IMR-90 (cell line): ENCODE measurements around the gene PCNX2. TPM values are rescaled to one million over a fixed set of nuclear protein-coding genes. Genes with fewer than 3 reads are reported as not detected.

Source experiments
- ATAC-seq: fragments of 200-7000 bp; cut with Tn5 transposase; 2 replicates; pipeline ENCODE4 v1.9.1; 2020; ENCODE audit warnings: low read depth, mild to moderate bottlenecking, moderate library complexity
- BruUV-seq: library from RNA; stranded (reverse); fragments of 400-500 nt; replicated peaks from 2 replicates; lab custom pipeline; 2021; lab: Mats Ljungman, UMichigan
- CTCF ChIA-PET: fragments of 300-600 bp; formaldehyde crosslinking; extraction: SDS; loops from one replicate; lab custom pipeline; 2021; ENCODE audit warnings: antibody characterized with exemption; lab: Yijun Ruan, JAX
- POLR2A ChIA-PET: fragments of 300-600 bp; sonication (Branson Sonifier 250); formaldehyde crosslinking; loops from one replicate; lab custom pipeline; 2022; ENCODE audit warnings: antibody characterized with exemption; ENCODE audit not compliant: unreplicated experiment; lab: Charles Lee
- DNase-seq: peaks from one replicate; pipeline ENCODE4 v3.0.0; 2013
- H2AFZ ChIP-seq: replicated peaks from 2 replicates; pipeline ENCODE3; 2013; ENCODE audit warnings: low read length, mild to moderate bottlenecking; ENCODE audit not compliant: poor library complexity
- H2AK5ac ChIP-seq: 2 replicates; pipeline ENCODE4 v1.6.1; 2013; ENCODE audit warnings: low read depth, low read length, inconsistent platforms
- H2AK9ac ChIP-seq: replicated peaks from 2 replicates; pipeline ENCODE3; 2013; ENCODE audit warnings: mild to moderate bottlenecking, low read depth, low read length, moderate library complexity; ENCODE audit not compliant: poor library complexity
- H2BK120ac ChIP-seq: 2 replicates; pipeline ENCODE4 v1.6.1; 2013; ENCODE audit warnings: low read depth, low read length, inconsistent platforms
- H2BK15ac ChIP-seq: 3 replicates; pipeline ENCODE4 v1.6.1; 2013; ENCODE audit warnings: low read depth, low read length, inconsistent platforms
- H2BK20ac ChIP-seq: 2 replicates; pipeline ENCODE4 v1.6.1; 2013; ENCODE audit warnings: low read depth, mild to moderate bottlenecking, inconsistent platforms, low read length, moderate library complexity
- H2BK5ac ChIP-seq: 2 replicates; pipeline ENCODE4 v1.6.1; 2013; ENCODE audit warnings: mild to moderate bottlenecking, low read depth, low read length, inconsistent platforms; ENCODE audit not compliant: poor library complexity, severe bottlenecking
- H3K14ac ChIP-seq: replicated peaks from 2 replicates; pipeline ENCODE4 v1.6.1; 2013; ENCODE audit warnings: low read depth, low read length, inconsistent platforms
- H3K18ac ChIP-seq: 2 replicates; pipeline ENCODE4 v1.6.1; 2013; ENCODE audit warnings: low read depth, low read length, control low read depth
- H3K23ac ChIP-seq: 2 replicates; pipeline ENCODE4 v1.6.1; 2013; ENCODE audit warnings: low read depth, low read length, inconsistent platforms
- H3K27ac ChIP-seq: 2 replicates; pipeline ENCODE4 v1.5.1; 2013; ENCODE audit warnings: mild to moderate bottlenecking, control low read depth, low read length; ENCODE audit not compliant: insufficient read depth
- H3K27me3 ChIP-seq: 2 replicates; pipeline ENCODE4 v1.6.1; 2013; ENCODE audit warnings: low read length; ENCODE audit not compliant: control insufficient read depth, insufficient read depth
- H3K36me3 ChIP-seq: 2 replicates; pipeline ENCODE4 v1.6.1; 2013; ENCODE audit warnings: low read length, mixed read lengths; ENCODE audit not compliant: control insufficient read depth, insufficient read depth
- H3K4ac ChIP-seq: 2 replicates; pipeline ENCODE4 v1.6.1; 2013; ENCODE audit warnings: low read depth, low read length, inconsistent platforms
- H3K4me1 ChIP-seq: 2 replicates; pipeline ENCODE4 v1.6.1; 2013; ENCODE audit warnings: low read length, mixed read lengths; ENCODE audit not compliant: control insufficient read depth, insufficient read depth
- H3K4me2 ChIP-seq: 2 replicates; pipeline ENCODE4 v1.6.1; 2013; ENCODE audit warnings: low read depth, mild to moderate bottlenecking, control low read depth, low read length, moderate library complexity
- H3K4me3 ChIP-seq: 2 replicates; pipeline ENCODE4 v1.5.1; 2013; ENCODE audit warnings: low read depth, mild to moderate bottlenecking, control low read depth, low read length, moderate library complexity; ENCODE audit not compliant: insufficient read depth
- H3K56ac ChIP-seq: 2 replicates; pipeline ENCODE4 v1.6.1; 2013; ENCODE audit warnings: low read length, inconsistent platforms; ENCODE audit not compliant: insufficient read depth; ENCODE audit errors: extremely low read depth
- H3K79me1 ChIP-seq, 2 experiments: 2 replicates each; pipeline ENCODE4 v1.6.1; 2013; ENCODE audit warnings: low read length in 2 of 2, inconsistent platforms in 1 of 2, low read depth in 1 of 2
- H3K9ac ChIP-seq: 2 replicates; pipeline ENCODE4 v1.6.1; 2013; ENCODE audit warnings: low read depth, low read length, control low read depth
- H3K9me1 ChIP-seq: 2 replicates; pipeline ENCODE4 v1.6.1; 2013; ENCODE audit warnings: low read length, inconsistent platforms; ENCODE audit not compliant: insufficient read depth
- H3K9me3 ChIP-seq: 2 replicates; pipeline ENCODE4 v1.6.1; 2013; ENCODE audit warnings: low read length; ENCODE audit not compliant: control insufficient read depth, insufficient read depth
- H4K20me1 ChIP-seq: 2 replicates; pipeline ENCODE4 v1.6.1; 2013; ENCODE audit warnings: low read length, inconsistent platforms; ENCODE audit not compliant: insufficient read depth
- H4K5ac ChIP-seq: 2 replicates; pipeline ENCODE4 v1.6.1; 2013; ENCODE audit warnings: mild to moderate bottlenecking, low read depth, low read length, control low read depth
- H4K8ac ChIP-seq, 2 experiments: 2 replicates each; pipeline ENCODE4 v1.6.1; 2013; ENCODE audit warnings: low read depth in 2 of 2, low read length in 2 of 2, control low read depth in 1 of 2, inconsistent platforms in 1 of 2
- H4K91ac ChIP-seq: 2 replicates; pipeline ENCODE4 v1.6.1; 2013; ENCODE audit warnings: low read depth, low read length, inconsistent platforms; ENCODE audit not compliant: insufficient read depth
- BHLHE40 ChIP-seq: fragments of 150-350 bp; IDR thresholded peaks from 2 replicates; pipeline ENCODE4 v1.6.1; 2016; ENCODE audit warnings: mild to moderate bottlenecking, low read depth, low read length
- FOS ChIP-seq: fragments of 150-350 bp; IDR thresholded peaks from 2 replicates; pipeline ENCODE4 v1.6.1; 2016; ENCODE audit warnings: low read depth, low read length
- MAZ ChIP-seq: IDR thresholded peaks from 2 replicates; pipeline ENCODE4 v1.6.1; 2012; ENCODE audit warnings: low read depth, mild to moderate bottlenecking, low read length, improper control_type of control experiment, moderate library complexity, borderline replicate concordance
- MXI1 ChIP-seq: IDR thresholded peaks from 2 replicates; pipeline ENCODE4 v1.6.1; 2012; ENCODE audit warnings: low read depth, mild to moderate bottlenecking, low read length, moderate library complexity, borderline replicate concordance
- NFE2L2 ChIP-seq: fragments of 150-350 bp; IDR thresholded peaks from 2 replicates; pipeline ENCODE4 v1.6.1; 2016; ENCODE audit warnings: low read depth, mild to moderate bottlenecking, low read length
- RFX5 ChIP-seq: IDR thresholded peaks from 2 replicates; pipeline ENCODE4 v1.8.0; 2012; ENCODE audit warnings: low read depth, mild to moderate bottlenecking, low read length, moderate library complexity
- WGBS, 2 experiments: methylation state at CpG; one replicate each; pipeline versions ENCODE4 v1.1.5 to v1.1.7; 2013; ENCODE audit warnings: missing lambda C conversion rate in 2 of 2; ENCODE audit not compliant: insufficient read length in 1 of 2; ENCODE audit errors: extremely low coverage in 2 of 2; 5-methylcytosine and 5-hydroxymethylcytosine counted together
- dilution Hi-C: fragments of 300-500 bp; cut with HindIII; formaldehyde crosslinking; loops from one replicate; pipeline ENCODE4 v1.14.3; 2018; ENCODE audit warnings: low sequenced_read_pairs; ENCODE audit not compliant: unreplicated experiment
- in situ Hi-C: fragments of 300-500 bp; cut with MboI; formaldehyde crosslinking; loops from 3 replicates; pipeline ENCODE4 v1.14.3; 2019; ENCODE audit warnings: low sequenced_read_pairs, inconsistent platforms, mixed read lengths
- intact Hi-C: fragments of 100-400 bp; cut with micrococcal nuclease; formaldehyde crosslinking; loops from 2 replicates; pipeline ENCODE4 v1.10.0; 2022
- polyA plus RNA-seq, 3 experiments: library from polyadenylated mRNA; depleted of rRNA; stranded (reverse); fragments of >200 nt; gene quantifications; 2 replicates each; pipeline ENCODE4 v1.2.3, GENCODE V29; 2012; ENCODE audit warnings: low replicate concordance in 1 of 3
- total RNA-seq: library from RNA; depleted of rRNA; stranded (reverse); fragments of >200 nt; gene quantifications from 2 replicates; pipeline ENCODE4 v1.2.3, GENCODE V29; 2012
- TF ChIP-seq, protein P1 (sequence below): fragments of 150-350 bp; IDR thresholded peaks from 2 replicates; pipeline ENCODE4 v1.6.1; 2017; ENCODE audit warnings: mild to moderate bottlenecking, antibody characterized with exemption, low read length, low read depth
- TF ChIP-seq, protein P2 (sequence below): conservative IDR thresholded peaks from 2 replicates; pipeline ENCODE4 v1.5.1; 2012; ENCODE audit warnings: mild to moderate bottlenecking, low read depth, low read length, improper control_type of control experiment

The PCNX2 gene
- total and polyA plus RNA-seq, 2 of the 4 experiments (the other 2 are of a cell fraction), result 15.9 to 22.6 TPM

DNA sequence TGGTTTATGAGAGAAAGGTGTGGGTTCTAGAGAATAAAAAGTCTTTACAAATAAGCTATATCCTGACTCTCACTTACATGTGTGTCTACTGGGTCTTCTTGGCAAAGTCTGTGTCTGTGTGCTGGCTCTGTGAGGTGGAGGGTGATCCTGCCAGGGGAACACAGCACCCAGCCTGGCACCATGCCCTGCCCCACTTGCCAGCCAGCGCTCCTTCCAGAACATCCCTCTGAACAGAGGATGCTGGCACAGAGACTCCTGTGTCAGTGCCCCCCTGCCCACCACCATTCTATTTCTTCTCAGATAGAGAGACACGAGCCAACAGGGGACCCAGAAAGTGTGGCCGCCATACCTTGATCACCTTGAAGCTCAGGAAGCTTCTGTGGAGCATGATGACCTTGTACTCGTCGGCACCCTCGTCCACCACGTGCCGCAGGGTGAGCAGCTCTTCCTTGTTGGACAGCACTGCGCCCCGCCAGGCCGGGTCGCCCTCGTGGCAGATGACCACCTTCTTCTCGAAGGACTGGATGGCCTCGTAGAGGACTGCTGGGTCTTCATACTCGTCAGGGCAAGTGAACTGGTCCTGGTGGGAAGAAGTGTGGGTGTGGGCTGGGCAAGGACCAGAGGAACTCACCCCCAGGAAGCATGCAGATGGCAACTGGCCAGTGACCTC is 295.4 kb downstream of the PCNX2 start:
- no peak overlapping the region for H2BK20ac ChIP-seq
- H3K27ac ChIP-seq, result no peak overlapping the region
- in situ Hi-C loops (no loop called here), dilution Hi-C loops (no loop called here), intact Hi-C loops (no loop called here)
- H3K56ac ChIP-seq, result no peak overlapping the region
- no peak overlapping the region for H3K4ac ChIP-seq
- peaks cover 3% of the 10 kb centered on the region; the same call in 1 of the 2 replicates for H3K9me1 ChIP-seq
- H3K4me3 ChIP-seq, result no peak overlapping the region
- BruUV-seq, result no TSS peak
- H4K20me1 ChIP-seq, result no peaks in the 10 kb centered on the region
- H4K8ac ChIP-seq, result no peak overlapping the region
- DNase-seq (no peak), ATAC-seq (no peak)
- H4K91ac ChIP-seq, result no peak overlapping the region
- no peak overlapping the region for H2BK120ac ChIP-seq
- TF ChIP-seq BHLHE40 (no peak), MAZ (no peak), NFE2L2 (no peak), FOS (no peak), MXI1 (no peak), RFX5 (no peak)
- TF ChIP-seq, protein P1, sequence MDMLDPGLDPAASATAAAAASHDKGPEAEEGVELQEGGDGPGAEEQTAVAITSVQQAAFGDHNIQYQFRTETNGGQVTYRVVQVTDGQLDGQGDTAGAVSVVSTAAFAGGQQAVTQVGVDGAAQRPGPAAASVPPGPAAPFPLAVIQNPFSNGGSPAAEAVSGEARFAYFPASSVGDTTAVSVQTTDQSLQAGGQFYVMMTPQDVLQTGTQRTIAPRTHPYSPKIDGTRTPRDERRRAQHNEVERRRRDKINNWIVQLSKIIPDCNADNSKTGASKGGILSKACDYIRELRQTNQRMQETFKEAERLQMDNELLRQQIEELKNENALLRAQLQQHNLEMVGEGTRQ, result no peak
- TF ChIP-seq, protein P2, sequence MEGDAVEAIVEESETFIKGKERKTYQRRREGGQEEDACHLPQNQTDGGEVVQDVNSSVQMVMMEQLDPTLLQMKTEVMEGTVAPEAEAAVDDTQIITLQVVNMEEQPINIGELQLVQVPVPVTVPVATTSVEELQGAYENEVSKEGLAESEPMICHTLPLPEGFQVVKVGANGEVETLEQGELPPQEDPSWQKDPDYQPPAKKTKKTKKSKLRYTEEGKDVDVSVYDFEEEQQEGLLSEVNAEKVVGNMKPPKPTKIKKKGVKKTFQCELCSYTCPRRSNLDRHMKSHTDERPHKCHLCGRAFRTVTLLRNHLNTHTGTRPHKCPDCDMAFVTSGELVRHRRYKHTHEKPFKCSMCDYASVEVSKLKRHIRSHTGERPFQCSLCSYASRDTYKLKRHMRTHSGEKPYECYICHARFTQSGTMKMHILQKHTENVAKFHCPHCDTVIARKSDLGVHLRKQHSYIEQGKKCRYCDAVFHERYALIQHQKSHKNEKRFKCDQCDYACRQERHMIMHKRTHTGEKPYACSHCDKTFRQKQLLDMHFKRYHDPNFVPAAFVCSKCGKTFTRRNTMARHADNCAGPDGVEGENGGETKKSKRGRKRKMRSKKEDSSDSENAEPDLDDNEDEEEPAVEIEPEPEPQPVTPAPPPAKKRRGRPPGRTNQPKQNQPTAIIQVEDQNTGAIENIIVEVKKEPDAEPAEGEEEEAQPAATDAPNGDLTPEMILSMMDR, result no peak
- H3K23ac ChIP-seq, result no peak overlapping the region
- no peak overlapping the region for H2AFZ ChIP-seq
- H3K4me1 ChIP-seq, result no peaks in the 10 kb centered on the region
- H2BK5ac ChIP-seq, result no peak overlapping the region
- H3K4me2 ChIP-seq, result no peak overlapping the region
- 99% methylated on average over 10 of the region's 16 CpGs; no CpG with 5 or more reads in 1 of the 2 experiments for WGBS, 2 experiments
- H3K79me1 ChIP-seq, result no peaks in the 10 kb centered on the region
- ChIA-PET POLR2A (no interaction called here), CTCF (interaction anchor here (0.5 to 1.5 kb wide), 3 partner anchors 10 to 1318 kb away, joined by 3 to 4 read pairs (median 3); no protein-coding TSS in a partner anchor)
- no peaks in the 10 kb centered on the region for H3K27me3 ChIP-seq
- H4K5ac ChIP-seq, result no peak overlapping the region
- H2BK15ac ChIP-seq, result no peak overlapping the region
- no peak overlapping the region for H2AK5ac ChIP-seq
- no peak overlapping the region for H3K18ac ChIP-seq
- H3K9me3 ChIP-seq, result no peaks in the 10 kb centered on the region
- no peak overlapping the region for H2AK9ac ChIP-seq
- peaks cover 22% of the 10 kb centered on the region for H3K36me3 ChIP-seq
- H3K14ac ChIP-seq, result no peak overlapping the region
- H3K9ac ChIP-seq, result no peak overlapping the region
